Heart left ventricle (tissue), 16 donors: Measurements from ENCODE around the gene PFDN6. TPM values are rescaled to one million over a fixed set of nuclear protein-coding genes. Genes with fewer than 3 reads are reported as not detected.
"Not testable (repeated sequence)": the region's sequence is repeated elsewhere in the genome, so short reads cannot be mapped to it uniquely, and the experiment has no call there.

Experiments used
- ATAC-seq, 4 donors: fragments of 200-7000 bp; cut with Tn5 transposase; one replicate each; pipeline ENCODE4 v1.9.1; 2020 to 2022; ENCODE audit warnings: moderate library complexity in 4 of 4, mild to moderate bottlenecking in 3 of 4, moderate number of reproducible peaks in 1 of 4
- DNase-seq, 5 donors: peaks; one replicate each; pipeline ENCODE4 v3.0.0-alpha.2; 2020
- H3K27ac ChIP-seq, 12 donors: fragments of 200-600 bp; sonication (generic) in 4 of 12; one replicate each; pipeline versions ENCODE4 v1.5.0 to v1.8.0; 2016 to 2022; ENCODE audit warnings: mild to moderate bottlenecking in 2 of 12
- H3K27me3 ChIP-seq, 9 donors: fragments of 200-600 bp; sonication (generic) in 2 of 9; one replicate each; pipeline versions ENCODE4 v1.5.1 to v1.8.0; 2016 to 2022; ENCODE audit warnings: mild to moderate bottlenecking in 3 of 9
- H3K36me3 ChIP-seq, 9 donors: fragments of 200-600 bp; sonication (generic) in 2 of 9; one replicate each; pipeline versions ENCODE4 v1.5.0 to v1.8.0; 2018 to 2022; ENCODE audit warnings: mild to moderate bottlenecking in 2 of 9
- H3K4me1 ChIP-seq, 12 donors: fragments of 200-600 bp; sonication (generic) in 4 of 12; one replicate each; pipeline versions ENCODE4 v1.5.0 to v1.8.0; 2016 to 2022; ENCODE audit warnings: mild to moderate bottlenecking in 3 of 12
- H3K4me3 ChIP-seq, 12 donors: fragments of 200-600 bp; sonication (generic) in 4 of 12; one replicate each; pipeline versions ENCODE4 v1.5.0 to v1.8.0; 2017 to 2022; ENCODE audit warnings: mild to moderate bottlenecking in 9 of 12, moderate library complexity in 4 of 12
- H3K9me3 ChIP-seq, 12 donors: fragments of 200-600 bp; sonication (generic) in 4 of 12; one replicate each; pipeline versions ENCODE4 v1.5.0 to v1.8.0; 2016 to 2022; ENCODE audit warnings: mild to moderate bottlenecking in 1 of 12
- CTCF ChIP-seq, 12 donors: fragments of 200-600 bp; sonication (generic) in 4 of 12; IDR thresholded peaks; one replicate each; pipeline versions ENCODE4 v1.5.0 to v1.8.0; 2018 to 2022; ENCODE audit warnings: antibody characterized with exemption in 12 of 12, mild to moderate bottlenecking in 5 of 12
- POLR2A ChIP-seq, 2 donors: fragments of 450-650 bp; IDR thresholded peaks; one replicate each; pipeline ENCODE4 v1.6.1; 2017; ENCODE audit warnings: antibody characterized with exemption in 2 of 2, mild to moderate bottlenecking in 2 of 2, moderate library complexity in 2 of 2
- WGBS, 4 donors: extraction: QIAGEN DNeasy Blood & Tissue Kit in 2 of 4; methylation state at CpG; one replicate each; pipeline versions ENCODE4 v1.1.5 to v1.1.7; 2013 to 2018; 5-methylcytosine and 5-hydroxymethylcytosine counted together
- intact Hi-C, 10 donors: fragments of 100-400 bp; cut with DNase I; formaldehyde crosslinking; loops; one replicate each; pipeline versions ENCODE4 v1.11.1 to v1.14.2; 2022
- polyA plus RNA-seq, 2 donors: library from polyadenylated mRNA; stranded (reverse); fragments of 200-250 nt; gene quantifications; one replicate each; pipeline ENCODE4 v1.2.3, GENCODE V29; 2013
- total RNA-seq, 9 donors: library from RNA; depleted of rRNA in 2 of 9; stranded (reverse); fragments of >200 nt in 2 of 9; fragmentation: NEBNext Ultra II Directional in 3 of 9; extraction: Animal tissue kit (Norgen Biotek cat#: 25700) in 3 of 9; gene quantifications; one replicate each; pipeline versions ENCODE4 v1.1.0 to v1.2.4, GENCODE V29; 2016 to 2023
- donor health status: ischemic (EF 13 %, LVEDD 7.1; RV severe dilation, severe dysfunction).
- donor health status: healthy with polysubstance abuse.
- donor health status: DM: no; HTN: yes; CAD: no.
- donor health status: DM: no; HTN: no; CAD: no.
- donor health status: ischemic (EF 25% LVEDD 6.9; RV normal size, moderate dysfunction).
- donor health status: ischemic (EF 25% LVEDD 5.7; RV mildly dilated, moderate dysfunction).
- donor health status: healthy.
- donor health status: DM: yes; HTN: yes; CAD: no.
- donor health status: ischemic (EF 35%, LVEDD 5.7; RV mildly dilated, moderate dysfunction).
- donor health status: nonischemic (EF 11% LVEDD 7.7; RV severe dilation, severe dysfunction).
- donor health status: DM: yes; HTN: yes; CAD: no.
- donor health status: PGD.
- donor health status: ischemic (EF 29% LVEDD 5.4; RV normal size, mild dysfunction).
- donor health status: nonischemic (EF 23%, LVEDD 6.1; RV moderate dilation, normal function).

The PFDN6 gene
- total and polyA plus RNA-seq, 11 donors = 29.2 to 287 (median 44.3) TPM

- peaks cover 0 to 47% (median 23%) of the 10 kb centered on the region in 12 donors for H3K4me1 ChIP-seq
- no peak overlapping the region for H3K4me3 ChIP-seq
- intact Hi-C loops = loop anchor here in 1 of 10 donors (5.0 kb wide), 1 partner anchor 32 kb away; the partner anchor contains the start of gene TAPBP
- peaks cover 0 to 85% (median 59%) of the 10 kb centered on the region in 9 donors for H3K36me3 ChIP-seq
- DNase-seq (no peak), ATAC-seq (peak in 1 of 4 donors; percentile 27)
- WGBS, 4 donors = 56 to 61% (median 59%) methylated on average over 5 of the region's 5 CpGs
- H3K27me3 ChIP-seq = no peaks in the 10 kb centered on the region
- TF ChIP-seq CTCF (IDR thresholded peaks at IDR 0.05) (peak in 5 of 12 donors; percentile 16 to 45 (median 21)), POLR2A (IDR thresholded peaks at IDR 0.05) (no peak)
- peak overlapping the region in 1 of 12 donors; percentile 98 for H3K27ac ChIP-seq
- H3K9me3 ChIP-seq = no peaks in the 10 kb centered on the region
These were observed 9.4 kb upstream of the PFDN6 start for GRCh38 chr6:33279971-33280511.

- Histone ChIP-seq H3K9me3 (no peaks in the 10 kb centered on the region), H3K27me3 (no peaks in the 10 kb centered on the region), H3K4me3 (no peak overlapping the region), H3K36me3 (peaks cover 0 to 85% (median 59%) of the 10 kb centered on the region in 9 donors), H3K4me1 (peaks cover 0 to 42% (median 20%) of the 10 kb centered on the region in 12 donors), H3K27ac (no peak overlapping the region)
- TF ChIP-seq POLR2A (IDR thresholded peaks at IDR 0.05) (no peak), CTCF (IDR thresholded peaks at IDR 0.05) (no peak)
- no peak for DNase-seq
- no peak for ATAC-seq
- WGBS, 4 donors = 90 to 94% (median 92%) methylated on average over 5 to 6 of the region's 6 CpGs
- intact Hi-C loops = no loop called here
These were observed 8.9 kb upstream of the PFDN6 start for GRCh38 chr6:33280539-33280938.

- DNase-seq, H3K27ac ChIP-seq, intact Hi-C loops, H3K9me3 ChIP-seq, H3K4me3 ChIP-seq, ATAC-seq, H3K27me3 ChIP-seq: not testable (repeated sequence)
- Histone ChIP-seq H3K4me1 (peaks cover 0 to 18% (median 14%) of the 10 kb centered on the region in 12 donors), H3K36me3 (peaks cover 0 to 78% (median 61%) of the 10 kb centered on the region in 9 donors)
- 83 to 95% (median 88%) methylated on average over 4 of the region's 4 CpGs for WGBS, 4 donors
These were observed 4.2 kb upstream of the PFDN6 start for GRCh38 chr6:33285214-33285613.

GRCh38 chr6:33286946-33287914 lies 2.2 kb upstream of the PFDN6 start:
- DNase-seq = no peak
- intact Hi-C loops = no loop called here
- no peak for ATAC-seq
- no peaks in the 10 kb centered on the region for H3K9me3 ChIP-seq
- peaks cover 0 to 77% (median 64%) of the 10 kb centered on the region in 9 donors for H3K36me3 ChIP-seq
- no peaks in the 10 kb centered on the region for H3K27me3 ChIP-seq
- H3K4me3 ChIP-seq = peak overlapping the region in 1 of 12 donors; percentile 77
- TF ChIP-seq CTCF (IDR thresholded peaks at IDR 0.05) (no peak), POLR2A (IDR thresholded peaks at IDR 0.05) (no peak)
- WGBS, 4 donors = 87 to 94% (median 90%) methylated on average over 21 to 22 of the region's 22 CpGs
- H3K27ac ChIP-seq = no peak overlapping the region
- H3K4me1 ChIP-seq = peaks cover 0 to 25% (median 18%) of the 10 kb centered on the region in 12 donors
